ENCODE measurements around the gene ADGRB3. TPM values are rescaled to one million over a fixed set of nuclear protein-coding genes. Genes with fewer than 3 reads are reported as not detected.
"Not testable (repeated sequence)": the region's sequence is repeated elsewhere in the genome, so short reads cannot be mapped to it uniquely, and the experiment has no call there.

Gene ADGRB3
- total RNA-seq, 1 donor from 2014 or later = 3.5 TPM

- TF ChIP-seq CTCF (IDR thresholded peaks at IDR 0.05) = no peak
- no peaks in the 10 kb centered on the region for H3K36me3 ChIP-seq
- intact Hi-C loops (cut with DNase I) = no loop called here
- H3K9me3 ChIP-seq = no peaks in the 10 kb centered on the region
- DNase-seq (no peak), ATAC-seq (no peak)
- no peaks in the 10 kb centered on the region for H3K27me3 ChIP-seq
- no peak overlapping the region for H3K27ac ChIP-seq
- no peak overlapping the region for H3K4me3 ChIP-seq
- no peaks in the 10 kb centered on the region for H3K4me1 ChIP-seq
Measured at GRCh38 chr6:68874747-68875146, 239.7 kb downstream of the ADGRB3 start.

- H3K27me3 ChIP-seq = no peaks in the 10 kb centered on the region
- ATAC-seq (no peak), DNase-seq (no peak)
- H3K4me1 ChIP-seq = no peaks in the 10 kb centered on the region
- H3K4me3 ChIP-seq = no peak overlapping the region
- H3K9me3 ChIP-seq = no peaks in the 10 kb centered on the region
- H3K36me3 ChIP-seq = no peaks in the 10 kb centered on the region
- no peak for TF ChIP-seq CTCF (IDR thresholded peaks at IDR 0.05)
- intact Hi-C loops (cut with DNase I) = no loop called here
- no peak overlapping the region for H3K27ac ChIP-seq
Measured at GRCh38 chr6:68875403-68875802, 240.3 kb downstream of the ADGRB3 start.

- H3K36me3 ChIP-seq = no peaks in the 10 kb centered on the region
- no peak overlapping the region for H3K27ac ChIP-seq
- intact Hi-C loops (cut with DNase I) = no loop called here
- no peak for DNase-seq
- H3K4me3 ChIP-seq = no peak overlapping the region
- no peaks in the 10 kb centered on the region for H3K27me3 ChIP-seq
- no peak for ATAC-seq
- H3K4me1 ChIP-seq = no peaks in the 10 kb centered on the region
- TF ChIP-seq CTCF (IDR thresholded peaks at IDR 0.05) = peak; percentile 44
- H3K9me3 ChIP-seq = no peaks in the 10 kb centered on the region
Measured at GRCh38 chr6:68876792-68877493, 241.9 kb downstream of the ADGRB3 start.

GRCh38 chr6:68880050-68880813, 245.2 kb downstream of the ADGRB3 start:
- no peaks in the 10 kb centered on the region for H3K36me3 ChIP-seq
- H3K4me3 ChIP-seq = no peak overlapping the region
- H3K4me1 ChIP-seq = no peaks in the 10 kb centered on the region
- no peak for DNase-seq
- intact Hi-C loops (cut with DNase I) = no loop called here
- no peaks in the 10 kb centered on the region for H3K9me3 ChIP-seq
- no peak for TF ChIP-seq CTCF (IDR thresholded peaks at IDR 0.05)
- no peaks in the 10 kb centered on the region for H3K27me3 ChIP-seq
- H3K27ac ChIP-seq = no peak overlapping the region
- no peak for ATAC-seq

GRCh38 chr6:68883325-68883724, 248.2 kb downstream of the ADGRB3 start:
- H3K9me3 ChIP-seq; H3K27me3 ChIP-seq; ATAC-seq; intact Hi-C loops (cut with DNase I); H3K4me3 ChIP-seq; H3K27ac ChIP-seq; H3K4me1 ChIP-seq; H3K36me3 ChIP-seq; DNase-seq: not testable (repeated sequence)

GRCh38 chr6:68891419-68891818, 256.3 kb downstream of the ADGRB3 start:
- DNase-seq (no peak), ATAC-seq (no peak)
- TF ChIP-seq CTCF (IDR thresholded peaks at IDR 0.05) = no peak
- no peaks in the 10 kb centered on the region for H3K9me3 ChIP-seq
- no peak overlapping the region for H3K27ac ChIP-seq
- intact Hi-C loops (cut with DNase I) = no loop called here
- no peaks in the 10 kb centered on the region for H3K27me3 ChIP-seq
- no peaks in the 10 kb centered on the region for H3K4me1 ChIP-seq
- H3K4me3 ChIP-seq = no peak overlapping the region
- H3K36me3 ChIP-seq = no peaks in the 10 kb centered on the region

All from upper lobe of right lung (tissue), 1 donor.